Right lobe of liver (tissue), 6 donors: ENCODE data around the gene KRT7. TPM values are rescaled to one million over a fixed set of nuclear protein-coding genes. Genes with fewer than 3 reads are reported as not detected.

Source experiments
- ATAC-seq, 4 donors: fragments of 200-7000 bp; cut with Tn5 transposase; one replicate each; pipeline ENCODE4 v1.9.1; 2020; ENCODE audit warnings: mild to moderate bottlenecking in 4 of 4, moderate library complexity in 4 of 4
- DNase-seq, 3 donors: peaks; one replicate each; pipeline ENCODE4 v3.0.0-alpha.2; 2020
- H3K27ac ChIP-seq, 3 donors: fragments of 200-600 bp; one replicate each; pipeline ENCODE4 v1.8.0; 2022
- H3K27me3 ChIP-seq, 2 donors: fragments of 200-600 bp; one replicate each; pipeline ENCODE4 v1.8.0; 2022
- H3K36me3 ChIP-seq, 4 donors: fragments of 200-600 bp; sonication (generic) in 1 of 4; one replicate each; pipeline versions ENCODE4 v1.5.1 to v1.8.0; 2017 to 2022; ENCODE audit warnings: control low read depth in 1 of 4
- H3K4me1 ChIP-seq, 4 donors: fragments of 200-600 bp; sonication (generic) in 1 of 4; one replicate each; pipeline versions ENCODE4 v1.5.1 to v1.8.0; 2017 to 2022; ENCODE audit warnings: control low read depth in 1 of 4
- H3K4me3 ChIP-seq, 3 donors: fragments of 200-600 bp; one replicate each; pipeline ENCODE4 v1.8.0; 2022
- H3K9me3 ChIP-seq, 4 donors: fragments of 200-600 bp; sonication (generic) in 1 of 4; one replicate each; pipeline versions ENCODE4 v1.5.1 to v1.8.0; 2017 to 2022; ENCODE audit warnings: control low read depth in 1 of 4
- POLR2A ChIP-seq: fragments of 450-650 bp; IDR thresholded peaks from one replicate; pipeline ENCODE4 v1.6.1; 2017; ENCODE audit warnings: antibody characterized with exemption, mild to moderate bottlenecking
- WGBS: methylation state at CpG from one replicate; pipeline ENCODE4 v1.1.6; 2018; ENCODE audit warnings: low coverage, low lambda C conversion rate; ENCODE audit not compliant: insufficient coverage; ENCODE audit errors: missing lambda C conversion rate; 5-methylcytosine and 5-hydroxymethylcytosine counted together
- intact Hi-C, 2 donors: fragments of 100-400 bp; cut with DNase I; formaldehyde crosslinking; loops; one replicate each; pipeline versions ENCODE4 v1.11.2 to v1.14.1; 2022
- total RNA-seq, 6 experiments: library from RNA; depleted of rRNA in 2 of 6; stranded (reverse); fragments of >200 nt in 2 of 6; fragmentation: NEBNext Ultra II Directional in 3 of 6; extraction: Animal tissue kit (Norgen Biotek cat#: 25700) in 3 of 6; gene quantifications; one replicate each; pipeline versions ENCODE4 v1.1.0 to v1.2.4, GENCODE V29; 2016 to 2023
- TF ChIP-seq, protein P1 (sequence below), 4 donors: fragments of 200-600 bp in 3 of 4; fragments of 450-650 bp in 1 of 4; IDR thresholded peaks; one replicate each; pipeline versions ENCODE4 v1.5.1 to v1.8.0; 2016 to 2022; ENCODE audit warnings: antibody characterized with exemption in 4 of 4, mild to moderate bottlenecking in 2 of 4
- donor health status: DM: no; HTN: yes; CAD: no.
- donor health status: DM: no; HTN: no; CAD: no.
- donor health status: DM: no; HTN: no; CAD: no.
- donor health status: DM: no; HTN: yes; CAD: no.
- donor health status: DM: no; HTN: yes; CAD: no.

KRT7 gene
- total RNA-seq, 6 experiments from 2014 or later: 3.4 to 19.2 (median 10.7) TPM

DNA sequence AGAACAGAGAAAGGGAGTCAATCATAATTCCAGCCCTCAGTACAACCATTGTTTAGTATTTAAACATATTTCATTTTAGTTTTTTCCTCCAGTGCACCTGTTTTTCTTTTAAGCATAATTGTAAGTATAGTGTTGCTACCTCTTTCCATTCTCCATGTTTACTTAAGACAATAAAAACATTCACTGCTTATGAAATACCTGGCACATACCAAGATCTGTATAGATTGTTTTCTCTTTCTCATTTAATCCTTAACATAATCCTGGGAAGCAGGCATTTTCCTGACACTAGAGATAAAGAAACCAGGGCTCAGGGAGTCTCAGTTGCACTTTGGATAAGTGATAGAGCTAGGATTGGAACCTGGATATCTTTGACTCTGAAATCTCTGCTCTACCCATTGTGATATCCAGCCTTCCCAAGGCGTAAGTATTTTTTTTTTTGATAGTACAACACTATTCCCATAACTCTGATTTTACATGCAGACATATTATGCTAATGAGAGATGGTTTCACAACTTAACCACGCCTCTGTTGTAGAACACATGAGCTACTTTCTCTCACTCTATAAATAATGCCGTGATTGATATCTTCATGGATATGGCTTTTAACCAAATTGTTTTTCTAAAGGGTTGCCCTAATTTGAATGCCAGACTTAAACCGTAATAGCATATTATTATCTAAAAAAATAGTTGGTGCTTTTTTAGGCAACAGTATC is 11.8 kb upstream of the KRT7 start:
- ATAC-seq: no peak

DNA sequence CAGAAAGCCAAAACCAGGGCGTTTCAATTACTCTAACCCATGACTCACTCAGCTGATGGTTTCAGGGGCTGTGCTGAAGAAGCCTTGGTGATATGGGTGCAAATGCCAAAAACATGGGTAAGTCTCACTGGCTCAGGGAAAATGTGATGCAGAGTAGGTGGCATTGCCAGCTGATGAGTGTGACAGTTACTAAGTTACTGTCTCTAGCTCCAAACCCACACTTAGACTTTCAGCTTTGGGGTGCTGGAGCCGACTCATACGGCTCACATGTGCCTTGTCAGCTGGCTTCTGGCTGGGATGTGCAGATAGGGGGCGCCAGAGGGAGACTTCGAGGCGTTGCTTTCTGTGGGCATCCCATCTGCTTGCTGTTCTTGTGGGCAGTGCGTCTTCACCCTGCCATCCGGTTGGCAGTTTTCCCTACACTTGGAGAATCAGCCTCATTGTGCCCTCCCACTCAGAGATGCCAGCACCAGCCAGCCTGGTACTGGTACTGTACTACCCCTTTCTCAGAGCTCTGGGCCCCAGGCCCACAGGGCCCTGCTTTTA is 11.1 kb upstream of the KRT7 start:
- H3K27me3 ChIP-seq: no peaks in the 10 kb centered on the region
- 11% methylated on average over 4 of the region's 8 CpGs for WGBS
- H3K27ac ChIP-seq: no peak overlapping the region
- ATAC-seq (peak in 3 of 4 donors; percentile 11 to 58 (median 52)), DNase-seq (peak in 1 of 3 donors; percentile 46)
- no peak for TF ChIP-seq POLR2A
- TF ChIP-seq, protein P1, sequence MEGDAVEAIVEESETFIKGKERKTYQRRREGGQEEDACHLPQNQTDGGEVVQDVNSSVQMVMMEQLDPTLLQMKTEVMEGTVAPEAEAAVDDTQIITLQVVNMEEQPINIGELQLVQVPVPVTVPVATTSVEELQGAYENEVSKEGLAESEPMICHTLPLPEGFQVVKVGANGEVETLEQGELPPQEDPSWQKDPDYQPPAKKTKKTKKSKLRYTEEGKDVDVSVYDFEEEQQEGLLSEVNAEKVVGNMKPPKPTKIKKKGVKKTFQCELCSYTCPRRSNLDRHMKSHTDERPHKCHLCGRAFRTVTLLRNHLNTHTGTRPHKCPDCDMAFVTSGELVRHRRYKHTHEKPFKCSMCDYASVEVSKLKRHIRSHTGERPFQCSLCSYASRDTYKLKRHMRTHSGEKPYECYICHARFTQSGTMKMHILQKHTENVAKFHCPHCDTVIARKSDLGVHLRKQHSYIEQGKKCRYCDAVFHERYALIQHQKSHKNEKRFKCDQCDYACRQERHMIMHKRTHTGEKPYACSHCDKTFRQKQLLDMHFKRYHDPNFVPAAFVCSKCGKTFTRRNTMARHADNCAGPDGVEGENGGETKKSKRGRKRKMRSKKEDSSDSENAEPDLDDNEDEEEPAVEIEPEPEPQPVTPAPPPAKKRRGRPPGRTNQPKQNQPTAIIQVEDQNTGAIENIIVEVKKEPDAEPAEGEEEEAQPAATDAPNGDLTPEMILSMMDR (IDR thresholded peaks at IDR 0.05): peak; percentile 12 to 39 (median 30)
- no peak overlapping the region for H3K4me3 ChIP-seq
- no peaks in the 10 kb centered on the region for H3K9me3 ChIP-seq
- H3K36me3 ChIP-seq: no peaks in the 10 kb centered on the region
- H3K4me1 ChIP-seq: no peaks in the 10 kb centered on the region
- intact Hi-C loops: no loop called here

More for the DNA sequence above, 11.8 kb upstream of the KRT7 start:
- intact Hi-C loops: no loop called here
- H3K4me1 ChIP-seq: no peaks in the 10 kb centered on the region
- H3K4me3 ChIP-seq: no peak overlapping the region
- H3K36me3 ChIP-seq: no peaks in the 10 kb centered on the region
- no peaks in the 10 kb centered on the region for H3K9me3 ChIP-seq
- TF ChIP-seq, protein P1 (IDR thresholded peaks at IDR 0.05): no peak
- TF ChIP-seq POLR2A: no peak
- WGBS: 34% methylated on average over 4 of the region's 4 CpGs
- H3K27me3 ChIP-seq: no peaks in the 10 kb centered on the region
- DNase-seq: no peak
- H3K27ac ChIP-seq: no peak overlapping the region

DNA sequence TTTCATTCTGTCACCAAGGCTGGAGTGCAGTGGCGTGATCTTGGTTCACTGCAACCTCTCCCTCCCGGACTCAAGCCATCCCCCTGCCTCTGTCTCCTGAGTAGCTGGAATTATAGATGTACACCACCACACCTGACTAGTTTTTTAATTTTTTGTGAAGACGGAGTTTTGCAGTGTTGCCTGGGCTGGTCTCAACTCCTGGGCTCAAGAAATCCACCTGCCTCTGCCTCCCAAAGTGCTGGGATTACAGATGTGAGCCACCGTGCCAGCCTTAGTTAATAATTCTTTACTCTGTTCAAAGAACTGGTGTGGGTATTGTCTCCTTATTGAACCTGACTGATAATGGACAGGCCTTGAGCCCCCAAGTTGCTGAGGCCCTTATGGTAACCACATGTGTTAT is 10.4 kb upstream of the KRT7 start:
- no peaks in the 10 kb centered on the region for H3K36me3 ChIP-seq
- no peak overlapping the region for H3K4me3 ChIP-seq
- H3K4me1 ChIP-seq: no peaks in the 10 kb centered on the region
- H3K9me3 ChIP-seq: no peaks in the 10 kb centered on the region
- TF ChIP-seq, protein P1 (IDR thresholded peaks at IDR 0.05): no peak
- no peak for TF ChIP-seq POLR2A
- peak in 1 of 3 donors; percentile 4 for DNase-seq
- ATAC-seq: peak in 1 of 4 donors; percentile 24
- no peak overlapping the region for H3K27ac ChIP-seq
- 34% methylated on average over 4 of the region's 4 CpGs for WGBS
- intact Hi-C loops: no loop called here
- no peaks in the 10 kb centered on the region for H3K27me3 ChIP-seq

DNA sequence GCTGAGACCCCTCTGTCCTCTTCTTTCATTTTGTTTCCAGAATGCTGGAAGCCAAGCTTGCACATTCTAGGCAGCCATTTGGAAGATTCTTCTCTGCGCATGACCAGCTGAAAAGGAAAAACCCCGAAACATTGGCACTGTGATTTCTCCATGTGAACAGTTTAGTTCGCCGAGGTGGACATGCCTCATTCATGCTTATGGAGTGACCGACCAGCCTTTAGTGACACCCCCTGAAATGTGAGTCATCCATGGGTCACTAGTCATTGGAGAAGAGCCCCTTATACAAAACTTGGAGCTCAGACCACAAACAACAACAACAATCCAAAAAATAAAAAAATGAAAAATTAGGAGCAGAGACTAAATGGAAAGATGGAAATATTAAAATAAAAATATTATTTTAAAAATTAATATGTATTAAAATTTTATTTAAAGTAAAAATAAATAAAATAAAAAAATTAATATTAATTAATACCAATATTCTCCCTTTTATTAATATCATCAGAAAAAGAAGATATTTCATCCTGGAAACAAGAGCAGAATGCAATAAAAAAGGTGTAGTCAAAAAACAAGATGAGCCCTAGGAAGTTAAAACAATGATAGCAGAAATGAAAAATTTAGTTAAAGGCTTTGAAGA is 9.5 kb upstream of the KRT7 start:
- H3K36me3 ChIP-seq: no peaks in the 10 kb centered on the region
- DNase-seq: peak in 1 of 3 donors; percentile 3
- WGBS: 89% methylated on average over 5 of the region's 5 CpGs
- no peak for ATAC-seq
- intact Hi-C loops: no loop called here
- no peaks in the 10 kb centered on the region for H3K27me3 ChIP-seq
- H3K27ac ChIP-seq: no peak overlapping the region
- no peak for TF ChIP-seq POLR2A
- TF ChIP-seq, protein P1 (IDR thresholded peaks at IDR 0.05): no peak
- no peaks in the 10 kb centered on the region for H3K4me1 ChIP-seq
- no peaks in the 10 kb centered on the region for H3K9me3 ChIP-seq
- H3K4me3 ChIP-seq: no peak overlapping the region
